Jurkat, Clone E6-1 (cell line): ENCODE measurements around the gene TSHZ2.

Source experiments
- DNase-seq: peaks from one replicate; pipeline ENCODE4 v3.0.0-alpha.2; 2011; ENCODE audit warnings: low read depth, low spot score
- H3K4me3 ChIP-seq: 2 replicates; pipeline ENCODE4 v1.5.1; 2011; ENCODE audit warnings: mild to moderate bottlenecking, low read length, control low read depth, moderate library complexity

TSHZ2 gene

GRCh38 chr20:53331151-53331973 is 359.2 kb downstream of the TSHZ2 start:
- no peak overlapping the region for H3K4me3 ChIP-seq
- DNase-seq: no peak

- DNase-seq: no peak
- H3K4me3 ChIP-seq: no peak overlapping the region
Observed at GRCh38 chr20:53332022-53332837, 360.1 kb downstream of the TSHZ2 start.

GRCh38 chr20:53334861-53335260 is 362.7 kb downstream of the TSHZ2 start:
- DNase-seq: no peak

DNA sequence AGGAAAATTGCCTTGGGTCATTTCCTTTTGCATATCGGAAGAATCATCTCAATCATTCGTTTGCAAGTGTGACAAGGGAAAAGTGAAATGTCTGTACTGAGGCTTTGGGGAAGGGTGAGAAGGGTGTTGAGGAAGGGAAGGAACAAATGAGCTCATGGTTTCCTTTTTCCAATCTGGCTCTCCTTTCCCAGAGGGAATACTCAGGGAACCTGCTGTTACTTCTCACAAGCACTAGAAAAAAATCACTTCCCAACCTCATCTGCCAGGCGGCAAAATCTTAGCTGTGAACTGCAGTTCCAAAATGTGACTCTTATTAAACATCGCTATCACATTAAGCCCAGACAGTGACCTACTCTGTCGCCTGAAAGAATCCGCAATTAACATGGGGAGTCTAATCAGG is 363.4 kb downstream of the TSHZ2 start:
- DNase-seq: no peak
- no peak overlapping the region for H3K4me3 ChIP-seq

More at GRCh38 chr20:53334861-53335260, 362.7 kb downstream of the TSHZ2 start:
- H3K4me3 ChIP-seq: no peak overlapping the region

- DNase-seq: no peak
- H3K4me3 ChIP-seq: no peak overlapping the region
Observed at GRCh38 chr20:53336892-53337291, 364.7 kb downstream of the TSHZ2 start.

DNA sequence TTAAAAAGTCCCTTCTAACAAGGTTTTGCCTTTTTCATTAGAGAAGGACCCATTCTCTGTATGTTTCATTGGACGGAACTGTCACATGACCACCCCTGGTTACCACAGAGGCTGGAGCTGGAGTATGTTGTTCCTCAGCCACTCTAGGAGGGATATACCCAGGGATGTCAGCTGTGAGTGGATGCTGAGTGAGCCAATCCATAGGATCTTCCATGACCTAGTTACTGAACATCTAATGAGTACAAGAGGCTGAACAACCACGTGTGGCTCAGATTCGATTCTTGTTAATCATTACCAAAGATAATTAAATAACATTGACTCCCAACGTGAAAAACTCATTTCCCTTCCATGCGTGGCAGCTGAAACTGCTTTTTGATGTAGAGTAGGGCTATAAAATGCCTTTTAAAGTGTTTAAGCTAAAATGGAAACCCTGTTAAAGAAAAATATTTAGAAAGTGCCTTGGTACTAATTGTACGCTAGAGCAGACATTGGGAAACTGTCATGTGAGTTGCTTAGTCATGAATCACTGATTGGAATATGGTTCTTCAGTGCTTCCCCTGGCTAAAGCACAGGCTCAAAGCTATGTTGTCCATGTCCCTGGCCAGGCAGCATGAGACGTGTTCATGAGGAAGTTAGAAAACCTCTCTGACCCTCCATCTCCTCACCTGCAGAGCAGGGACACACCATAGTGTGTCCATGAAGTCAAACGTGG is 365.4 kb downstream of the TSHZ2 start:
- DNase-seq: no peak
- no peak overlapping the region for H3K4me3 ChIP-seq

GRCh38 chr20:53338716-53339115 is 366.6 kb downstream of the TSHZ2 start:
- DNase-seq: no peak
- H3K4me3 ChIP-seq: no peak overlapping the region

- no peak overlapping the region for H3K4me3 ChIP-seq
- no peak for DNase-seq
Observed at GRCh38 chr20:53342429-53342828, 370.3 kb downstream of the TSHZ2 start.

GRCh38 chr20:53343448-53343847 is 371.3 kb downstream of the TSHZ2 start:
- no peak overlapping the region for H3K4me3 ChIP-seq
- no peak for DNase-seq

GRCh38 chr20:53344891-53345290 is 372.7 kb downstream of the TSHZ2 start:
- no peak for DNase-seq
- no peak overlapping the region for H3K4me3 ChIP-seq

GRCh38 chr20:53345536-53346334 is 373.6 kb downstream of the TSHZ2 start:
- no peak for DNase-seq
- no peak overlapping the region for H3K4me3 ChIP-seq

- H3K4me3 ChIP-seq: no peak overlapping the region
- no peak for DNase-seq
Observed at GRCh38 chr20:53346335-53346648, 374.1 kb downstream of the TSHZ2 start.

DNA sequence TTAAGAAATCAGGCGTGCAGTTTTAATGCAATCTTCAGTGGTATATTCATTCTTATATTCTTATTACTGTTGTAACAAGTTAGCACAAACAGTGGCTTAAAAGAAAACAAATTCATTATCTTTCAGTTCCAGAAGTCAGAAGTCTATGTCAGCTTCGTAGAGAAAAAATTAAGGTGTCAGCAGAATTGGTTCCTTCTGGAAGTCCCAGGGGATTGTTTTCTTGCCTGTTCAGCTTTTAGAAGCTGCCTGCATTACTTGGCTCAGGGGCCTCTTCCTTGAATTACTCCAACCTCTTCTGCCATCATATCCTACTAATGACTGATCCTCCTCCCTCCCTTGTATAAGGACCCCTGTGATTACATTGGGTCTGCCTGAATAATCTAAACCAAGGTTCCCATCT is 377.6 kb downstream of the TSHZ2 start:
- no peak overlapping the region for H3K4me3 ChIP-seq
- no peak for DNase-seq

- H3K4me3 ChIP-seq: no peak overlapping the region
- no peak for DNase-seq
Observed at GRCh38 chr20:53352727-53353440, 380.7 kb downstream of the TSHZ2 start.

DNA sequence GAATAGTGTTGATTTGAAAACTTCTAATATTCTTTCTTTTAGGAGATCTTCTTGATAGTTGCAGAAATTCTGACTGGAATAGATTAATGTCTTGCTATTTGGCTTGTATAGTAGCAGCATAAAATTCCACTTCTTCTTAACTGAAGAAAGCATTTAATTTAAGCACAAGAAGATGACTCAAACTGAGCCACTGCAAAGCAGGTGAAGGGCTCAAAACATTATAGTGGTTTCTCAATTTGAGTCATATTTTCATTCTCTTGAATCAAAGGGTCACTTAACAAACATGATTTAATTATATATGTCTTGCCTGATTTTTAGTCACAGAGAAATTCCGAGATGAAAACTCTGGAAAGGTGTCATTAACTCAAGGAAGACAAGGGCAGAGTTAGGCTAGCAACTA is 382.2 kb downstream of the TSHZ2 start:
- no peak overlapping the region for H3K4me3 ChIP-seq
- no peak for DNase-seq

DNA sequence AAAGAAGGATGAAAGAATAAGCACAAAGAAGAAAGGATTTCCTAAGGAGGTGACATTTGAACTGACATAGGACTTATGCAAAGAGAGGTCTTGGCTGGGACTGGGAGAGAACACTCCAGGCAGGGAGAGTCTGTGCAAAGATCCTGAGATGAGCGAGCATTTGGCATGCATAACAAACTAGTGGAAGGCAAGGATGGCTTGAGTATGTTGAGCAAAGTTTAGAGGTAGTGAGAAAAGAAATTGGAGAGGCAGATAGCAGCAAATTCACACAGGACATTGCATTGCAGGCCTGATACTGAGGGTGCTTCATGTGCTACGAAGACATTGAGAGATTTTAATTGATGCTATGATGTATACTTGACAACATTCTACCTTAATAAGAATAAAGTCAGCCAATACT is 383.6 kb downstream of the TSHZ2 start:
- no peak overlapping the region for H3K4me3 ChIP-seq
- DNase-seq: no peak

DNA sequence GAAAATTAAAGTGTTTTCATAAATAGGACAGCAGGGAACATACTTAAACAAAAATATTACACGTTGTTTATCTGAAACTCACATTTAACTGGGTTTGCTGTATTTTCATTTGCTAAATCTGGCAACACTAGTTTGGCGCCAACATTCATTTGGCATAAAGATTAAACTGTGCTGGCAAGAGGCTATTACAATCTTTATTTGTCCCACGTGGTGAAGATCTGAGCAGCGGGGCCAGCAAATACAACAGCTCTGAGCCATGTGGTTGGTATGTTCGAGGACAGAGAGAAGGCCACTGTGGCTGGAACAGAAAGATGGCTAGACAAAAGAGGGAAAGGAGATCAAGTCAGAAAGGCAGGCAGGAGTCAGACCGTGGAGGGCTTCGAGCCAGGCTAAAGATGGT is 387.3 kb downstream of the TSHZ2 start:
- DNase-seq: no peak
- no peak overlapping the region for H3K4me3 ChIP-seq

- no peak for DNase-seq
- H3K4me3 ChIP-seq: no peak overlapping the region
Observed at GRCh38 chr20:53360852-53361251, 388.7 kb downstream of the TSHZ2 start.

GRCh38 chr20:53362736-53363135 is 390.6 kb downstream of the TSHZ2 start:
- no peak for DNase-seq
- no peak overlapping the region for H3K4me3 ChIP-seq
